ENCODE data around the gene MTPN. TPM values are rescaled to one million over a fixed set of nuclear protein-coding genes. Genes with fewer than 3 reads are reported as not detected.

MTPN gene
- total RNA-seq, 4 donors from 2014 or later: 39.4 to 74.3 (median 62.9) TPM

DNA sequence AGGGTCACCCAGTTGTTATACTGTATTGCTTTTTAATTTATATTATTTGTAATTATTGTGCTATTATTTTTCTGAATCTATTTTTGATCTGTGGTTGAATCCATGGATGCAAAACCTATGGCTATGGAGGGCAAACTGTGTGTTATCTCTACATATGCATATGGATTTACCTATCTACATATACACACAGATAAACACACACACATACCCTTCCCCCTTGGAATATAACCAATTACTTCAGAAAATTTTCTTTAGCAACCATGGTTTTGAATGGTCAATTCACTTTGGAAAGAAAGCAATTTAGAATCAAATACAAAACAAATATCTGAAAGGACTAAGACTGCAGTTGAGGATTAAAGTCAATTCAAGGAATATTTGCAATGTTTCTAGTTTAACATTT, 39.1 kb downstream of the MTPN start:
- H3K9me3 ChIP-seq: no peaks in the 10 kb centered on the region
- TF ChIP-seq POLR2A (IDR thresholded peaks at IDR 0.05): no peak
- TF ChIP-seq, protein P1, sequence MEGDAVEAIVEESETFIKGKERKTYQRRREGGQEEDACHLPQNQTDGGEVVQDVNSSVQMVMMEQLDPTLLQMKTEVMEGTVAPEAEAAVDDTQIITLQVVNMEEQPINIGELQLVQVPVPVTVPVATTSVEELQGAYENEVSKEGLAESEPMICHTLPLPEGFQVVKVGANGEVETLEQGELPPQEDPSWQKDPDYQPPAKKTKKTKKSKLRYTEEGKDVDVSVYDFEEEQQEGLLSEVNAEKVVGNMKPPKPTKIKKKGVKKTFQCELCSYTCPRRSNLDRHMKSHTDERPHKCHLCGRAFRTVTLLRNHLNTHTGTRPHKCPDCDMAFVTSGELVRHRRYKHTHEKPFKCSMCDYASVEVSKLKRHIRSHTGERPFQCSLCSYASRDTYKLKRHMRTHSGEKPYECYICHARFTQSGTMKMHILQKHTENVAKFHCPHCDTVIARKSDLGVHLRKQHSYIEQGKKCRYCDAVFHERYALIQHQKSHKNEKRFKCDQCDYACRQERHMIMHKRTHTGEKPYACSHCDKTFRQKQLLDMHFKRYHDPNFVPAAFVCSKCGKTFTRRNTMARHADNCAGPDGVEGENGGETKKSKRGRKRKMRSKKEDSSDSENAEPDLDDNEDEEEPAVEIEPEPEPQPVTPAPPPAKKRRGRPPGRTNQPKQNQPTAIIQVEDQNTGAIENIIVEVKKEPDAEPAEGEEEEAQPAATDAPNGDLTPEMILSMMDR (IDR thresholded peaks at IDR 0.05): no peak
- DNase-seq: no peak
- no peaks in the 10 kb centered on the region for H3K27me3 ChIP-seq
- H3K27ac ChIP-seq: no peak overlapping the region
- H3K4me3 ChIP-seq: no peak overlapping the region
- no peaks in the 10 kb centered on the region for H3K36me3 ChIP-seq
- H3K4me1 ChIP-seq: peaks cover 0 to 5% (median 2%) of the 10 kb centered on the region in 4 donors

DNA sequence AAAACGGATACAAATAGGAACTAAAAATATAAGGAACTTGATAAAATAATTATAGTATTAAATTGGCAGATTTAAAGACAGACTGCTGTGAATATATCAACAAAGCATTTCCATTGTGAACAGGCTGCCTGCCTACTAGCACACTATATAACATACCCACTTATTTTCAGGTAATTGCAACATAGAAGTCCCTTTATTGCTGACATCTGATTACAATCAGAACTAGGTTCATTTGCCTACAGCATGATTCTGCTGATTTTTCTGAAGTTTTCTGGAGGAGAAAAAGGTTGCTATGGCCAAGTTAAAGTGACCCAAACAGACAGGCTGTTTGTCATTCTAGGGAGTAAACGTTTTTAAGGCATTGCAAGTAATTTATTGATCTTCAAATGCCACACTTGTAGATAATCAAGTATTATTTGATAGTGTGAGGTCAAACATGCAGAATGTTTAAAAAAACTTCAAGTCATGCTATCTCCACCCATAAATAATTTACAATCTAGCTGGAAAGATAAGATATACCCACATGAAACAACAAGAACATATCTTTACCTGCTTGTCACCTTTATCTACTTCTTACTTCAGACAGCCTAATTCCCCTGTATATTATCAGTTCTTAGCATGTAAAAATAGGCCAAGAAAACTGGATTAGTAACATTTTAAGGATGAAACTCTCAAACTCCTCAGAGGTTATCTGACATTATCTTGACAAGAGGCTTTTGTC, 40.5 kb downstream of the MTPN start:
- no peak overlapping the region for H3K27ac ChIP-seq
- peaks cover 0 to 5% (median 2%) of the 10 kb centered on the region in 4 donors for H3K4me1 ChIP-seq
- no peaks in the 10 kb centered on the region for H3K27me3 ChIP-seq
- H3K4me3 ChIP-seq: no peak overlapping the region
- H3K9me3 ChIP-seq: no peaks in the 10 kb centered on the region
- TF ChIP-seq, protein P1 (IDR thresholded peaks at IDR 0.05): no peak
- no peak for TF ChIP-seq POLR2A (IDR thresholded peaks at IDR 0.05)
- no peaks in the 10 kb centered on the region for H3K36me3 ChIP-seq
- no peak for DNase-seq

DNA sequence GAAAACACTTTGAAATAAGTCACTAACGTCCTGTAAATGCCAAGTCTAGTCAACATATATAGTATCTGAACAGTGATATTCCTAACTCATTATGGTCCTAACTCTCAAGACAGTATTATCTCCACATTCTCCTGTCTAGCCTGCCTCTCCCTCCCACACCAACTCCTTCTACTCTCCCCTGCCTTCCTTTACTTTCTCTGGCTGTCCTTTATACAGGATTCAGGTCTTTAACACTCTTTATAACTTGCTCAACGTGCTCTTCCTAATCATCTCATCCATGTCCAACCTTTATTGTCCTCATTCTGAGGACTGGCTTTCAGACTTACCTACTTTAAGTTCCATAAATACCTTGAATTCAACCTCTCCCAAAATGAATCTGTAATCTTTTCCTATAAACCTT, 42.5 kb downstream of the MTPN start:
- DNase-seq: no peak
- Histone ChIP-seq H3K9me3 (no peaks in the 10 kb centered on the region), H3K27ac (no peak overlapping the region), H3K36me3 (peaks cover 0 to 2% (median 0%) of the 10 kb centered on the region in 3 donors), H3K4me1 (peaks cover 0 to 5% (median 2%) of the 10 kb centered on the region in 4 donors), H3K4me3 (no peak overlapping the region), H3K27me3 (no peaks in the 10 kb centered on the region)
- no peak for TF ChIP-seq POLR2A (IDR thresholded peaks at IDR 0.05)
- TF ChIP-seq, protein P1 (IDR thresholded peaks at IDR 0.05): no peak

DNA sequence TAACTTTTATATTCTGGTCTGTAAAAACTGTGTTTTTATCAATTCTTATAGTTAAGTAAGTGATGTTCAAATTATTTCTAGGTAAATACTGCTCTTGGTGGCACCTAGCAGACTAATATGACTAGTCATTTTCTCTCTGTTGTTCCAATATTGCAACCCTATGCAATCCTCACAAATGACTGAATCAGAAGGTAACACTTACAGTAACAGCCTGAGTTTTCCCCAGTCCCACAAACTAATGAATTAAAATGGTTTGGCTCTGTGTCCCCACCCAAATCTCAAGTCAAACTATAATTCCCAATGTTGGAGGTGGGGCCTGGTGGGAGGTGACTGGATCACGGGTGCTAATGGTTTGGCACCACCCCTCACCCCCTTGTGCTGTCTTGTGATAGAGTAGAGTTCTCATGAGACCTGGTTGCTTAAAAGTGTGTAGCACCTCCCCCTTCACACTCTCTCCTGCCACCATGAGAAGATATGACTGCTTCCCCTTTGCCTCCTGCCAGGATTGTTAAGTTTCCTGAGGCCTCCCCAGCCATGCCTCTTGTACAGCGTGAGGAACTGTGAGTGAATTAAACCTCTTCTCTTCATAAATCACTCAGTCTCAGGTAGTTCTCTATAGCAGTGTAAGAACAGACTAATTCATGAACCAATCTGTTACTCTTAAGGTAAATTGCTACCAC, 43.5 kb downstream of the MTPN start:
- H3K27ac ChIP-seq: no peak overlapping the region
- no peaks in the 10 kb centered on the region for H3K9me3 ChIP-seq
- peaks cover 0 to 2% (median 0%) of the 10 kb centered on the region in 4 donors for H3K4me1 ChIP-seq
- peaks cover 0 to 12% (median 0%) of the 10 kb centered on the region in 3 donors for H3K36me3 ChIP-seq
- H3K27me3 ChIP-seq: no peaks in the 10 kb centered on the region
- no peak overlapping the region for H3K4me3 ChIP-seq
- no peak for TF ChIP-seq POLR2A (IDR thresholded peaks at IDR 0.05)
- TF ChIP-seq, protein P1 (IDR thresholded peaks at IDR 0.05): no peak
- DNase-seq: no peak

DNA sequence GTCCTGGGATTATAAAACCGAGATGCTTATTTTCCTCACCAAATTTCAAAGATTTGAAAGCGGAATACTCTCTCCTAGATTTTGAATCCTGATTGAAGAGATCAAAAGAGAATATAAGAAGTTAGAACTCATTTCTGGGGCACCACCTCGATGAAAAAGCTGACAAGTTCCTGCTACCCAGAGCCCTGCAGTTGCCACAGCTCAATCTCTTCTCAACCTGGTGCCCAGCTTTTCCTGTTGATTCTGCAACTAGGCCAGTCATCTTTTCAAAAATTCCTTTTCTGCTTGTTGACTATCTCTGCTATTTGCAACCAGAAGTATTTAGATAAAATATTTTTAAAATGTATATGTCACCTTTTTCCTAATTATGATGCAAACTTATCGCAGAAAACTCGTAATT, 45.0 kb downstream of the MTPN start:
- no peak overlapping the region for H3K27ac ChIP-seq
- H3K27me3 ChIP-seq: no peaks in the 10 kb centered on the region
- no peaks in the 10 kb centered on the region for H3K9me3 ChIP-seq
- TF ChIP-seq POLR2A (IDR thresholded peaks at IDR 0.05): no peak
- TF ChIP-seq, protein P1 (IDR thresholded peaks at IDR 0.05): no peak
- no peak for DNase-seq
- no peaks in the 10 kb centered on the region for H3K4me1 ChIP-seq
- H3K36me3 ChIP-seq: peaks cover 0 to 15% (median 0%) of the 10 kb centered on the region in 3 donors
- no peak overlapping the region for H3K4me3 ChIP-seq

Data from Peyer's patch (tissue), 4 donors.